Urothelium cell line (cell line): ENCODE data around the gene CSRP1.

Experiments
- DNase-seq: peaks from one replicate; pipeline ENCODE4 v3.0.0; 2011; ENCODE audit warnings: low spot score, mixed read lengths
- FAIRE-seq: peaks from 2 replicates; lab custom pipeline; 2011; peaks lifted over from hg19 to GRCh38; lab: Jason Lieb, UNC

Gene CSRP1

DNA sequence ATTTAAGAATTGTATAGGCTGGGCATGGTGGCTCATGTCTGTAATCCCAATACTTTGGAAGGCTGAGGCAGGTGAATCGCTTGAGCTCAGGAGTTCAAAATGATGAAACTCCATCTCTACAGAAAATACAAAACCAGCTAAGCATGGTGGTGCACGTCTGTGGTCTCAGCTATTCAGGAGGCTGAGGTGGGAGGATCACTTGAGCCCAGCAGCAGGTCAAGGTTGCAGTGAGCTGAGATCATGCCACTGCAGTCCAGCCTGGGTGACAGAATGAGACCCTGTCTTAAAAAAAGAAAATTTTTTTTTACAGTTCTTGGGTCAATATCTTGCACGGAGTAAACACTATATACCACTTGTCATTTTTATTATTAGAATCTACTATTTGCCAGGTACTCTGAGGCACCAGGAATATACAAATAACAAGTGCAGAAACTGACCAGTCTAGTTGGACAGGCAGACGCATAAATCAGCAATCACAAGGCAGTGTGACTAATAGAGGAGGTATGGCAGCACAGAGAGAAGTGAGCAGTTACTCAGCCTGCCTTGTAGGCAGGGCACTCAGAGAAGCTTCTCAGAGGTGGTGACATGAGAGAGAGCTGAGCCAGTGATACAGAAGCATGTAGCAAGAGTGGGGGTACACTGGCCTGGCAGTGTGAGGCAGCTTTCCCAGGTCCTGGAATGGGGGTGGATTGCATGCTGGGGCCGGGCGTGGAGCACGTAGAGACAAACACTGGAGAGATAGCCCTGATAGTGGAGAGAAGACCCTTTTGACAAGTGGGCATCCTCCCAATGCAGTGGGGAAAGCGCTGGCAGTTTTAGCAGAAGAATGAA lies 45.9 kb downstream of the CSRP1 start:
- peak; percentile 80 for DNase-seq
- FAIRE-seq = peak; percentile 50

DNA sequence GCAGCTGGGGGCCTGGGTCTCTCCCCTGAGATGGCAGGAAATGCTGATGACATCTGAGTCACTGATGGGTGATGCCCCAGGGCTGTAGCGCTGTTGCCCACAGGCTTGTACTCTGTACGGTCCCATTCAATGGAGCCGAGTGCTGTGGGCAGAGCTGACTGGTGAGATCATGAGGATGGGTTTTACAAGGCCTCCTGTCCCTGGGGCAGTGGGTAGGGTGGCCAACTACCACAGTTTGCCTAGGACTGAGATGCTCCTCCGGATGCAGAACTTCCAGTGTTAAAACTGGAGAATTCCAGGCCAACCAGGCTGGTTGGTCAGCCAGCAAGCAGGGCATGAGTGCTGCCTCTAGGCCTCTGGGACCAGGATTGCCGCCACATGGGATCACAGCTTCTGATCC lies 47.1 kb downstream of the CSRP1 start:
- no peak for DNase-seq
- FAIRE-seq = no peak

DNA sequence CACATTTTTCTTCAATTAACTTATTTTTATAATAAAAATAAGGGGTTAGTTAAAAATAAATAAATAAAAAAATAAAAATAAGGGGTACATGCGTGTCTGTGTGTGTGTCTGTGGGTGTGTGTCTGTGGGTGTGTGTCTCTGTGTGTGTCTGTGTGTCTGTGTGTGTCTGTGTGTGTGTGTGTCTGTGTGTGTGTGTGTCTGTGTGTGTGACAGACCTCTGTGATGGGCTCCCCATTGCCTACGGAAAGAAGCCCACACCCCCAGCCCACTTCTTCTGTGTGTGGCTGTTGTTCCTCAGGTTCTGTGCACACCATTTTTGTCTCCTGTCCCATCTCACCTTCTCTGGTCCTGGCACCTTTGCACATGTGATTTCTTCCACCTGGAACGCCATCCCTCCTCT lies 47.9 kb downstream of the CSRP1 start:
- DNase-seq (no peak), FAIRE-seq (no peak)

DNA sequence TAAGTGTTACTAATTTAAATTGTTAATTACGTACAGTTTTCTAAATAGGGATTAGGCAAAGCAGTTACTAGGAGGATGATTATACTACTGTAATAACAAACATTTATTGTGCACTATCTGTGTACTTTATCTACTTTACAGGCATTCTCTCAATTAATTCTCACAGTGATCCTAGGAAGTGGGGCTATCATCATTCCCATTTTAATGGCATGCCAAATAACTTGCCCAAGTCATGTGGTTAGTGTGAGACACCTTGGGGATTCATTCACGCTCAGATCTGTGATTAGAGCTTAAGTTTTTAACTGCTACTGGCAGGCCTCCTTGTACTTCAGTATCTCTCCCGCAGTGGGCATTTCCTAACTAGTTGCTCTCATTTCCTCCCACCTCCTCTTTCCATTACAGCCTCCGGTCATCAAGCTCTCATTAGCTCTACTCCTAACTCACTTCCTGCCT lies 49.4 kb downstream of the CSRP1 start:
- DNase-seq (no peak), FAIRE-seq (no peak)

DNA sequence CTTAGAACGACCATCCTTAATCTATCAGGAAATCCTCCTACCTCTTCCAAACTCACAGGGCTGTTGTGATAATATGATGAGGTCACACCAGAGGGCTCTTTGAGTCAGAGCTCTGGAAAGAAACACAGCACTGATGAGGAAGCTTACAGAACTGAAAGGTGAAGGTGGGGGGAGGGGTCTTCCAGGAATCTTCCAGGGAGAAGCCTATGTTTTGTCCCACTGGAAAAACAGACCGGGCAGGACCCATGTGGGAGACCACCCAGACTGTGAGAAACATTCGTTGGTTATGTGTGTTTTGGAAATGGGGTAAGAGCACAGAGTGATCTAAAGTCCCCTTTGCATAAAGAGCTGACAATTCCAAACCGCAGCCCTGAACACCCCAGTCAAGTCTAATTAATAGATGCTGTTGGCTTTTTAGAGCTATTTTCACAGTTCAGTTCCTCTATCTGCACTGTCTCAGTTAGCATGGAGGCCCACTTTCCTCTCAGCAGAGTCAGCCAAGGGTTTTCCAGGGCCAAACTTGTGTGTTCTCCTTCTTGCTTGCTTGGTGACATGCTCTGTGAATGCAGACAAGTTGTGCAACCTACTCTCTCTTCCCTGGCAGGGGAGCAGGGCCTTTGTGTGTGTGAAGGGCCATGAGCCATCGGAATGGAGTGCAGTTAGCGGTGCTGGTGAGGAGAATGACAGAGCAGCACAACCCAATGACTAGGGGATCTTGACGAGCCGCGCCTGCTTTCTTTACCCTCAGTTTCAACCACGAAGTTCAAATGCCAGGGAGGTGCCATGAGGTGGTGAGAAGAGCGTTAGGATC lies 50.2 kb downstream of the CSRP1 start:
- FAIRE-seq (no peak), DNase-seq (no peak)

DNA sequence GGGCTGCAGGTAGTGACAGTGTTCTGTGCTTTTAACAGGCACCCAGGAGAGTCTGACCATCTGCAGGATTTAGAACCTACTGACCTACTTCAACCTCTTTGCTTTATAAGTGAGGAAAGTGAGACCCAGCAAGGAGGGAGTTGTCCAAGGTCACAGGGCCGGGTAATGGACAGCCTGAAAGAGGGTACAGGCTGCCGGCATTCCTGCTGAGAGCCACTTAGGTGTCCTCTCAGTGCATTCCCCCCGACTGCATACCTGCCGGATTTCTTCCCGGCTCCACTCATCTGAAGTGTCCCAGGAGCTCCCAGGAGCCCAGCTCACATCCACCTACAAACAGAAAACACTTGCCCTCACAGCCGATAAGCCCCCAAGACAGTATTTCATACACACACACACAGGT lies 51.8 kb downstream of the CSRP1 start:
- DNase-seq (no peak), FAIRE-seq (no peak)

DNA sequence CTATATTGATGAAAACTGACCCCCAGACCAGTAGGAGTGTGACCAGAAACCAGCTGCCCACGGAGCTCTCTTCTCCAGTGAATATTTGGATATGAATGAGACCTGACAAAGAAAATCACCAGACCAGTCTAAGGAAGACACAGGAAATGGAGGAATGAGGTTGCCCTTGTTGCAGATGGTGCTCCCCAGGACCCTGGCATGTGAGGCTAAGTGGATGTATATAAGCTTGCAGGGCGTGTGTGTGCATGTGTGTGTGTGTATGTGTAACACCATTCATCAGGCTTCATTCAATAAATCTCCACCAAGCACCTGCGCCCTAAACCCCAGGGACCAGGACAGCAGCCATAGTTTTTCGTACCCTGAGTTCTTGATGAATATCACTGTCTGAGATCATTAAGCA lies 52.3 kb downstream of the CSRP1 start:
- no peak for DNase-seq
- no peak for FAIRE-seq

DNA sequence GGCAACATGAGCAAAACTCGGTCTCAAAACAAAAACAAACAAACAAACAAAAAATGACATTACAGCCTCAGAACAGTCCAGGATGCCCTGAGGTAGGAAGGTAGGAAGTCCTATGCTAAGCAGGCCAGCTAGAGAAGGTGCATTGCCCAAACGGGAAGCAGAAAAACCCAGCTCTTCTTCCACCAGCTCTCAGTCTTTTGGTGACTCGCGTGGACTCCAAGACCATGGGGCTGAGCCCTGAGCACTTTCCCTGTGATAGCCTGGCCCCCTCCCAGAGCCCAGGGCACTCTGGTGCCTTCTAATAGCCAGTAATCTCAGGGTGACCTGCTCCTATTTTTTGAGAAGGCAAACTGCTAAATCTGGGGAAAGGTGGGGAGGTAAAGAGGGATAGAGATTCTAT lies 54.1 kb downstream of the CSRP1 start:
- no peak for DNase-seq
- no peak for FAIRE-seq

DNA sequence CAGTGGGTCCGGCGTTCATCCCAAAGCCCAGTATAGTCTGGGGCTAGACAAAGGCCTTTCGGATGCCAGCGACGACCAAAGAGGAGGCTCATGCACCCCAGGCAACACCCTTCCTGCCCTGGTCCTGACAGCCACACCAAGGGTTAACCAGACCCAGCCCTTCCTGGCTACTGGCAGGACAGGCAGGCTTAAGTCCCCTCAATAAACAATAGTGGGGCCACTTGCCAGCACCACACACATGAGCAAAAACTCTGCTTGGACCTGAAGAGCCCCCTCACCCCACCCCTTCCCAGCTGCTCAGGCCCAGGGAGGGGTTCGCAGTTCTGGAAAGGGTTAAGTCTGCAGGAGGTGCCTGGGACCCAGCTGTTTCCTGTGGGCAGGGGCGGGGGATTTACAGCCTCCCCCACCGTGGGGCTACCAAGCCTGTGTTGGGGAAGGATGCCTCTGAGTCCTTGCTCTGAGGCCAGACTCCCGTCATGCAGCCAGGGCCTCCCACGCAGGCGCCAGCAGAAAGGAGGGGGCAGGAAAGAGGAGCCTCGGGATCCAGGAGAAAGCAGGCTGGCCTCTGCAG lies 56.1 kb downstream of the CSRP1 start:
- FAIRE-seq = no peak

DNA sequence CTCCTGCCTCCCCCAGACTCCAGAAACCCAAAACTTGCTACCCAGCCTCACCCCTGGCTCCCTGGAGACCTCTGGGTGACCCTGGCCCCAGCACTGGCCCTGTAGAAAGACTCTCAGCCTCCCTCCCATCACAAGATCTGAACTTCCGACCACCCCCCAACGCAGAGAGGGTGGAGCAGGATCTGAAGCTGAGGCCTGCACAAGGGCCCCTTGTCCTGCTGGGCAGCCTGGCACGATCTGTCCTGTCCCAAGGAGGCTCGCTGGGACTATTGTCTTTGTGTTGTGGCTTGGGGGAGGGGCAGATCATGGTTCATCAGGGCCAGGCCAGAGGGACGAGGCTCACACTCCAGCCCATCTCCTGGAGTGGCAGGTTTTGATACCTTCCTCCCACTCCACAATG lies 57.9 kb downstream of the CSRP1 start:
- DNase-seq (no peak), FAIRE-seq (no peak)

More for the DNA sequence above, 56.1 kb downstream of the CSRP1 start:
- peak; percentile 83 for DNase-seq

DNA sequence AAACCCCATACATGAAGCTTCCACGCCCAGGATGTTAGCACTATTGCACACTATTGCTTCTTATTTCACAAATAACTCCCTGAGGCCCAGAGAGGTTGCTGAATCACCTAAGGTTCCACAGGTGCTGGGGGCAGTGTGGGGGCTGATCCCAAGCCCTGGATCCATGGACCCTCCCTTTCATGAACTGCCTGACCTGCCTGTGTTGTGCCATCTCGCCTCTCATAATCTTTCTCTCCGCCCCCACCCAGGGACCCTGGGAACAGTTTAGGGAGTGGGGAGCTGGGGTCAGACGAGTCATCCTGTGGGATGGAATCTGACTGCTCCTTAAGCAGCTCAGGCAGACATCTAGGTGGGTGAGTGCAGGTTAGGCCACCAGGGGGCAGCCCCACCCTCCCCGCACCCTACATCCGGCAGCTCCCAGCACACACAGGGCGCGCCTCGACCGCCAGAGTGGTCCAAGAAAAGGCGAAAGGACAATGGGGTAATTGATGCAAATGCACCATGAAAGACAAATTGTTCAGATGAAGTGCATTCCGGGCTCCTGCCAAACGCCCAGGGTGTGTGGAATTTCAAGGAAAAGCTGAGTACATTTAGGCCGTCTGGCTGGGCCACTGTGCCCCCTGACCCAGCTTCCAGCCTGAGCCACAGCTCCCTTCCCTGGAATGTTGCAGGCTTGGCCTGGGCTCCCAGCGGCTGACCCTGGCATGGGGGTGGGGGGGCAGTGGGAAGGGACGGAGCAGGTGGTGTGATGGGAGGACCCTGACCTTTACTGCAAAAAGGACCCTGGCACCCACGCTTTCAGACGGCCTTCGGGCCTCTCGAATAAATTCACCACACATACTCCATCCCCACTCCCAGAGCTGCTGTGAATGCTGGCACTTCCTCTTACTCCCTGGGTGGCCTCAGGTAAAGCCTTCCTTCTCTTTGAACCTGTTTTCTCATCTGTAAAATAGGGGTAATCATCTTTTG lies 58.7 kb downstream of the CSRP1 start:
- FAIRE-seq (no peak), DNase-seq (peak; percentile 86)

DNA sequence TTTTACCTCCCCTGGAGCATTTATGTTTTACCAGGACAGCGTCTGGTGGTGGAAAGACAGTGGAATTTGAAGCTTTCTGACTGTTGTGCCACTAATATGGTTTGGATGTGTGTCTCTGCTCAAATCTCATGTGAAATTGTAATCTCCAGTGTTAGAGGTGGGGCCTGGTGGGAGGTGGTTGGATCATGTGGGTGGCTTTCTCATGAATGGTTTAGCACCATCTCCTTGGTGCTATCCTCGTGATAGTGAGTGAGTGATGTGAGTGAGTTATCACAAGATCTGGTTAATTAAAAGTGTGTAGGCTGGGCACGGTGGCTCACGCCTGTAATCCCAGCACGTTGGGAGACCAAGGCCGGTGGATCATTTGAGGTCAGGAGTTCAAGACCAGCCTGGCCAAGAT lies 61.6 kb downstream of the CSRP1 start:
- DNase-seq (no peak), FAIRE-seq (no peak)

DNA sequence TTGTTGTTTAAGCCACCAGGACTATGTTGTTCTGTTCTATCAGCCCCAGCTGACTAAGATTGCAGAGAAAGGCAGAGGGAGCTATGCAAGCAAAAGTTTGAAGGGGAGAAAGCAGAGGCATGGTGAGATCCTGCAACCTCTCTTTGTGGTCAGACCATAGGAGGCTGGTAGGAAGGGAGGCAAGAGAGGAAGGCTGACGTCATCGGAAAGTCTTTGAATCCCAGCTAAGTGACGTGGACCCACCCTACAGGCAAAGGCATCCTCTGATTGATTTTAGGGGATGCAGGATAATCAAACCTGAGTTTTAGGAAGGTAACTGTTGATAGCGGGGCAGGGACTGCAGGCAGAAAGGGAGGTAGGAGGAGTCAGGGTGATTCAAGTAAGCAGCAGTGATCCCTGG lies 62.1 kb downstream of the CSRP1 start:
- DNase-seq = no peak
- no peak for FAIRE-seq

DNA sequence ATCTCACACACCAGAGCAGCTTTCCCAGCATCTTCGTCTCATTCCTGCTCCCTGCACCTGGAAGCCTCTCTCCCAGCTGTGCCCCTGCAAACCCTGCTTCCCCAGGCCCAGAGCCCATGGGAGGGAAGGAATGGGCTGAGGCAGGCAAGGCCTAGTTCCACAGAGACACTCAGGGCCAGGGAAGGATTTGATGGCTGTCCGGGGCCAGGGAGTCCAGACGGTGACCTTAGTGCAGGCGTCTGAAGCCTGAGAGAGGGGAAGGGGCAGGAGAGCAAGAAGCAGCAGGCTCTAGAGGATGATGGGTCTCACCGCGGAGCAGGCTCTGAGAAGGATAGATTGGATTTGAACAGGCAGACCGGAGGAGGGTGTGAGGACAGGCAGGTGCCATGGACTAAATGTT lies 63.2 kb downstream of the CSRP1 start:
- no peak for DNase-seq
- no peak for FAIRE-seq

DNA sequence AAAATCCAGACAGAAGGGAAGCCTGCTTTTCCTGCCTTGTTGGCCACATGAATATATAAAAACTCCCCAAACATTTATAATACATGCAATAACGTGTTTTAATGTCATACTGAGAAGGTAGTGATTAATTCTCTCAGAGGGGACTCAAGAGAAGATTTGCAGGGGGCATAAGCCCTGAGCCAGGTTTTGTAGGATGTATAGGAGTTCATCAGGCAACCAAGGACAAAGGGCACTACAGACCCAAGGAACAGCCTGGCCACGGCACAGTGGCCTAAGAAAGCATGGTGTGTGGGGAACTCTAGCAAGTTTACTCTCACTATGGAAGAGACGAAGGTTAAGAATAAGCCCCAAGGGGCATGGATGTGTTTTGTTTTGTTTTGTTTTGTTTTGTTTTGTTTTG lies 70.0 kb downstream of the CSRP1 start:
- FAIRE-seq (no peak), DNase-seq (no peak)

DNA sequence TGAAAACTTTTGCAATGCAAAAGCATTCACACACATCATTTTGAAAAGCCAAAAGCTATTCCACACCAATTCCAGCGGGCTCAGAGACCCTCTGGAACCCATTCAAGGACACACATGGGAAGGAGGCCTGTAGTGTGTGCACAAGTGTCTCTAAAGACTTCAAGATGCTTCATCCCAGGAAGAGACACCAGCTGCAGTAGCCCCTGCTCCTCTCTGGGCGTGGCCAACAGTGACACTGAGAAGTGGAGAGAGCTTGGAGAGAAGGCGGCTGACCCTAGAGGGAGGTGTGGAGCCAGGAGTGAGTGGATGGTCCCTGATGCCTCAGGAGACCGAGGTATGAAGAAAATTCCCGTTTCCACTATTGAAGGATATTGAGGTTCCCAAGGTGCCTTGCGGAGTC lies 70.5 kb downstream of the CSRP1 start:
- DNase-seq (peak; percentile 42), FAIRE-seq (no peak)

DNA sequence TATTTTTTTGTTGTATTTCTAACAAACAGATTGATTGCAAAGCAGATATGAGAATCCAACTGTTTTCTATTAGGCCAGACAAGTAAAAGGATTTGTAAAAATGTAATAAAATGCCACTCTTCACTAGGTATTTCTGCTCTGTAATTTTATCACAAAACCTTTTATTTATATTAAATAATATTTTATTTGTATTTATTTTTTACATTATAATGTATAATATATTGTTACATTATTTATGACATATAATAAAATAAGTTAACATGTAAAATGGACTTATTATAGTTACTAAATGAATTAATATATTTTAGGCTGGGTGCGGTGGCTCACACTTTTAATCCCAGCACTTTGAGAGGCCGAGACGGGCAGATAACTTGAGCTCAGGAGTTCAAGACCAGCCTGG lies 72.7 kb downstream of the CSRP1 start:
- FAIRE-seq (no peak), DNase-seq (no peak)

DNA sequence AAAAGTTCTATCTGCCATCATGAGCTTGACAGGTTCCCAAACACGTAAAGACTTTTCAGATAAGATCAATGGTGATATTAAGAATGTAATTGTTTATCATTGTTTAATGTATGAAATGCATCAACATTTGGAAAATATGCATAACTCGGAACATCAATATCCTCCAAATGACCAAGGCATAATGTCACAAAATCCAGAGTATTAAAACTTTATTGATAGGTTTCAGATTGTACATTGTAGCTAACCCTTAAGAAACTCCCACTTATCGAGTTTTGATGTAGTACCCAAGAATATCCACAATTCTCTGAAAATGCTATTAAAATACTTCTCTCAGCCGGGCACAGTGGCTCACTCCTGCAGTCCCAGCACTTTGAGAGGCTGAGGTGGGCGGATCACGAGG lies 73.3 kb downstream of the CSRP1 start:
- DNase-seq (no peak), FAIRE-seq (no peak)
